K562 treated with DMSO at 1 percent for 24 hours (cell line): Measurements from ENCODE around the gene DNAJC28. TPM values are rescaled to one million over a fixed set of nuclear protein-coding genes. Genes with fewer than 3 reads are reported as not detected.

Experiments
- total RNA-seq: library from RNA; unstranded; fragments of 300-600 nt; gene quantifications from 2 replicates; pipeline ENCODE4 v1.2.3, GENCODE V29; 2022; ENCODE audit warnings: low read depth; ENCODE audit not compliant: insufficient read depth

DNAJC28 gene, protein sequence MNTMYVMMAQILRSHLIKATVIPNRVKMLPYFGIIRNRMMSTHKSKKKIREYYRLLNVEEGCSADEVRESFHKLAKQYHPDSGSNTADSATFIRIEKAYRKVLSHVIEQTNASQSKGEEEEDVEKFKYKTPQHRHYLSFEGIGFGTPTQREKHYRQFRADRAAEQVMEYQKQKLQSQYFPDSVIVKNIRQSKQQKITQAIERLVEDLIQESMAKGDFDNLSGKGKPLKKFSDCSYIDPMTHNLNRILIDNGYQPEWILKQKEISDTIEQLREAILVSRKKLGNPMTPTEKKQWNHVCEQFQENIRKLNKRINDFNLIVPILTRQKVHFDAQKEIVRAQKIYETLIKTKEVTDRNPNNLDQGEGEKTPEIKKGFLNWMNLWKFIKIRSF
- total RNA-seq: 1.1 and 1.3 TPM in 2 replicates

DNA sequence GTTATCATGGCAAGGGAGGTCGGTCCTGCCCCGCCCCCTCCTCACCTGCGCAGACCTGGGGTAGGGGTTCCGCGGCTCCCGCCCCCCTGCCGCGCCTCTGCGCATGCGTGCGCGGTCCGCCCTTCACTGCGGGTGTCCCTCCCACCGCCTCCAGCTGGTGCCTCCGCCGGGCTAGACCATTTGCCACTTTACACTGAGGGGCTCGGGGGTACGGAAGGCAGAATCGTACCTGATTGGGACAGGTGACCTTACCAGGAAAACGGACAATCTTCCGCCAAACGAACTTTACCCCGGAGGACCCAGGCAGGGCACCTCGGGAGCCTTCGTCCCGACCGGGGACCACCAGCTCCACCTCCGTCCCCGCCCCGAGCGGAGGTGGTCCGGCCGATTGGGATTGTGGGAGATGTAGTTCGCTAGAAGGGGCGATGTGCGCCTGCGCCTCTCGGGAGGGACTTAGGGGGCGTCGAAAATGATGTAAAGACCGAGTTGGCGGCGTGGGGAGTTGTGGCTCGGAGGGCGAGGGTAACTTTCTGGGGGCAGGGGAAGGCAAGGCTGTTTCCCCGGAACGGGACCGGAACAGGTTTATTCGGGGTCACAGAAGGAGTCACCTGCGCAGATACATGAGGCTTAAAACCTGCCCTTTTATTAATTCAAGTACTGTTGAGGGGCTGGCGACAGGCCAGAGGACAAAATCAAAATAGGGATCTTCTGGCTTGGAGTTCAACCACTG lies at the start of gene DNAJC28:
TSS of gene DNAJC28 (minus strand) at position 344 of the 730 bp plus-strand sequence. CDS start 2,323 bp downstream, outside the sequence.

DNA sequence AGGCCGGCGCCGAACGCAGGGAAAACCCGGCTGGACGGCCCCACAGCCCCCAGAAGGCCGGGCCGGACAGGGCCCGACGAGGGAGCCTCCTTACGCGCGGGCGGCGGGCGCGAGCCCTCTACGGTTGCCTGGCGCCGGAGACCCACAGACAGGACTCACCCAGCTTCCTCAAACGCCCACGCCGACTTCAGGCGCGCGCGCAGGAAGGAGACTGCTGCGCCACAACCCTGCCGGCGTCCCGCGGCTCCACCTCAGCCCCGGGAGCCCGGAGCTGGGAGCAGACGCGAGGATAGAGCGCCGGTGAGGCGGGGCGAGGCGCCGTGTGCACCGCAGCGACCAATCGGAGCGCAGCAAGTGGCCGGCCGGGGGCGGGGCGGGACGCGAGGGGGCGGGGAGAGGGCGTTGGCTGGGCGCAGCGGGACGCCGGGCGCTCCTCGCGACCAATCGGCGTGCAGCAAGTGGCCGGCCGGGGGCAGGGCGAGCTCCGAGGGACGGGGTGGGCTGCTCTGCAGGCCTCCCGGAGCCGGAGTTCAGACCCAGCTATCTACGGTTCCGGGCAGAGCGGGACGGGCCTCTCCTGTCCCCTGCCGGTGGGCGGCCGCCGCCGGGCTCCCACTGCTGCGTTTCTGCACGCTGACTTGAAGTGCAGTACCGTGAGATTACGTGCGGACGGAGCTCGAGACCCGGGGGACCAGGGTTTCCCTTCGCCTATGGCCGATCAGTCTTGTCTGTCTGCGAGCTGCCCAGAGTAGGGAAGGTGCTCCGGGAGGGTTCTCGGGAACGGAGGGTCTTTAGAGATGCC lies 11.6 kb downstream of the DNAJC28 start, which contains the start of gene TMEM50B:
TSS of gene TMEM50B (minus strand) at position 296 of the 802 bp plus-strand sequence. CDS start 11,089 bp downstream, outside the sequence.

Other genes starting within 250 kb of the DNAJC28 start
- gene IL10RB, start 225.3 kb downstream of the DNAJC28 start, total RNA-seq: 32.0 and 33.0 TPM in 2 replicates
- gene IFNAR1, start 166.7 kb downstream of the DNAJC28 start, total RNA-seq: 33.8 and 74.1 TPM in 2 replicates
- gene IFNGR2, start 88.3 kb downstream of the DNAJC28 start, total RNA-seq: 38.1 and 41.0 TPM in 2 replicates
- 20.6 and 23.6 TPM in 2 replicates for gene TMEM50B, start 11.7 kb downstream of the DNAJC28 start, total RNA-seq
- 66.1 and 68.3 TPM in 2 replicates for gene GART, start 50.4 kb upstream of the DNAJC28 start, total RNA-seq
- gene SON, start 51.3 kb upstream of the DNAJC28 start, total RNA-seq: 133 and 139 TPM in 2 replicates
- gene DONSON, start 97.0 kb upstream of the DNAJC28 start, total RNA-seq: 41.1 and 44.2 TPM in 2 replicates
- 22.1 and 25.7 TPM in 2 replicates for gene CRYZL1, start 150.0 kb upstream of the DNAJC28 start, total RNA-seq
- 6.0 and 8.6 TPM in 2 replicates for gene ITSN1, start 150.8 kb upstream of the DNAJC28 start, total RNA-seq